Ascending aorta (tissue), 2 donors: Measurements from ENCODE around the gene CCNJL. TPM values are rescaled to one million over a fixed set of nuclear protein-coding genes. Genes with fewer than 3 reads are reported as not detected.

Experiments
- DNase-seq, 2 donors: peaks; one replicate each; pipeline ENCODE4 v3.0.0-alpha.2; 2019; ENCODE audit warnings: low spot score in 2 of 2
- H3K27ac ChIP-seq, 2 donors: fragments of 200-600 bp; sonication (generic); one replicate each; pipeline ENCODE4 v1.5.1; 2016 to 2017; ENCODE audit warnings: mild to moderate bottlenecking in 1 of 2
- H3K27me3 ChIP-seq: fragments of 200-600 bp; sonication (generic); one replicate; pipeline ENCODE4 v1.5.1; 2017
- H3K36me3 ChIP-seq, 2 donors: fragments of 200-600 bp; sonication (generic); one replicate each; pipeline ENCODE4 v1.5.1; 2016
- H3K4me1 ChIP-seq, 2 donors: fragments of 200-600 bp; sonication (generic); one replicate each; pipeline ENCODE4 v1.5.1; 2016 to 2017; ENCODE audit warnings: mild to moderate bottlenecking in 1 of 2
- H3K4me3 ChIP-seq, 2 donors: fragments of 200-600 bp; sonication (generic); one replicate each; pipeline ENCODE4 v1.5.1; 2016 to 2017; ENCODE audit warnings: mild to moderate bottlenecking in 1 of 2
- H3K9me3 ChIP-seq, 2 donors: fragments of 200-600 bp; sonication (generic); one replicate each; pipeline ENCODE4 v1.5.1; 2016
- intact Hi-C: fragments of 100-400 bp; cut with DNase I; formaldehyde crosslinking; loops from one replicate; pipeline ENCODE4 v1.15.1; 2023
- total RNA-seq: library from RNA; depleted of rRNA; stranded (reverse); fragments of >200 nt; gene quantifications from one replicate; pipeline ENCODE4 v1.1.0, GENCODE V29; 2016
- TF ChIP-seq, protein P1 (sequence below), 3 experiments: fragments of 200-600 bp in 2 of 3; fragments of 450-650 bp in 1 of 3; sonication (generic) in 2 of 3; IDR thresholded peaks; one replicate each; pipeline ENCODE4 v1.5.1; 2016 to 2019; ENCODE audit warnings: antibody characterized with exemption in 3 of 3, mild to moderate bottlenecking in 1 of 3, moderate library complexity in 1 of 3

Gene CCNJL
- total RNA-seq, 1 donor from 2014 or later = not detected

DNA sequence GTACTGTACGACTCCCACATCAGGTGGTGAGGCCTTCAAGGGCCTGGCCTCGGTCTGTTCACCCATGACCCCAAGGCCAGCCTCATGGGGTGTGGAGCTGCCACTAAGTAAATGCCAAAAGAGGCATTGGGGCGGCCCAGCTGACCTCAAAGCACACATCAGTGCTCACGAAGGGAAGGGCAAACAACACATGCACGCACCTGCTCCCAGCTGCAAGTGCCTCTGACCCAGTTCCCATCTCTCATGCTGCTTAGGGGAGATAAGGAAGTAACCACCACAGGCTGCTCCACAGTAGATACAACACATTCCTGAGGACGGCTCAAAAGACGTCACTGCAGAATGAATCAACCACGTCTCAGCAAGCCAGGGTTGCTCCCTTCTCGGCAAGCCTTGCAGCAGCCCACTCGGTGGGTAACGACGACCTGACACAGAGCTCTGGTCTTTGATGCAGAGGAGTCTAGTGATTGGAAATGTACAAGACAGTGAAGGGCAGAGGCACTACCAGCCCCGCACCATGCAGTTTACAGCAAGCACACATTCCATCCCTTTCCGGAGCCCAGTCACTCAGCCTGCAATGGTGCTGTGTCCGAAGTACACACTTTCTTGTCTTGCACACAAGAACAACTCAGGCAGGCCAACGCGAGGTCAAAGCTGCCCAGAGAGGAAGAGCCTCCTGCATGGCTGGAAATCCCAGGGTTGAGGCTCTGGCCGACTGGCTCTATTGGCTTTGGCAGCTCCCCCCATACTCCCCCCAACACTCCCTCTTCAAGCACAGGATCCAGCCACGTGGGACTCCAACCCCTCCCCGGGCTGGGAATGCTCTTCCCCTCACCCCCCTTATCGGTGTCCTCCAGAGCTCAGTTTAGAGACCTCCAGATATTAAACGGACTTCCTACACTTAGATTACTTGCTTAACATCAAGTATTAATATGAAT, 51.2 kb downstream of the CCNJL start:
- Histone ChIP-seq H3K27me3 (no peaks in the 10 kb centered on the region), H3K36me3 (no peaks in the 10 kb centered on the region), H3K4me3 (no peak overlapping the region), H3K27ac (no peak overlapping the region), H3K4me1 (no peaks in the 10 kb centered on the region), H3K9me3 (no peaks in the 10 kb centered on the region)
- DNase-seq = no peak
- TF ChIP-seq, protein P1, sequence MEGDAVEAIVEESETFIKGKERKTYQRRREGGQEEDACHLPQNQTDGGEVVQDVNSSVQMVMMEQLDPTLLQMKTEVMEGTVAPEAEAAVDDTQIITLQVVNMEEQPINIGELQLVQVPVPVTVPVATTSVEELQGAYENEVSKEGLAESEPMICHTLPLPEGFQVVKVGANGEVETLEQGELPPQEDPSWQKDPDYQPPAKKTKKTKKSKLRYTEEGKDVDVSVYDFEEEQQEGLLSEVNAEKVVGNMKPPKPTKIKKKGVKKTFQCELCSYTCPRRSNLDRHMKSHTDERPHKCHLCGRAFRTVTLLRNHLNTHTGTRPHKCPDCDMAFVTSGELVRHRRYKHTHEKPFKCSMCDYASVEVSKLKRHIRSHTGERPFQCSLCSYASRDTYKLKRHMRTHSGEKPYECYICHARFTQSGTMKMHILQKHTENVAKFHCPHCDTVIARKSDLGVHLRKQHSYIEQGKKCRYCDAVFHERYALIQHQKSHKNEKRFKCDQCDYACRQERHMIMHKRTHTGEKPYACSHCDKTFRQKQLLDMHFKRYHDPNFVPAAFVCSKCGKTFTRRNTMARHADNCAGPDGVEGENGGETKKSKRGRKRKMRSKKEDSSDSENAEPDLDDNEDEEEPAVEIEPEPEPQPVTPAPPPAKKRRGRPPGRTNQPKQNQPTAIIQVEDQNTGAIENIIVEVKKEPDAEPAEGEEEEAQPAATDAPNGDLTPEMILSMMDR (IDR thresholded peaks at IDR 0.05) = no peak
- intact Hi-C loops = no loop called here

DNA sequence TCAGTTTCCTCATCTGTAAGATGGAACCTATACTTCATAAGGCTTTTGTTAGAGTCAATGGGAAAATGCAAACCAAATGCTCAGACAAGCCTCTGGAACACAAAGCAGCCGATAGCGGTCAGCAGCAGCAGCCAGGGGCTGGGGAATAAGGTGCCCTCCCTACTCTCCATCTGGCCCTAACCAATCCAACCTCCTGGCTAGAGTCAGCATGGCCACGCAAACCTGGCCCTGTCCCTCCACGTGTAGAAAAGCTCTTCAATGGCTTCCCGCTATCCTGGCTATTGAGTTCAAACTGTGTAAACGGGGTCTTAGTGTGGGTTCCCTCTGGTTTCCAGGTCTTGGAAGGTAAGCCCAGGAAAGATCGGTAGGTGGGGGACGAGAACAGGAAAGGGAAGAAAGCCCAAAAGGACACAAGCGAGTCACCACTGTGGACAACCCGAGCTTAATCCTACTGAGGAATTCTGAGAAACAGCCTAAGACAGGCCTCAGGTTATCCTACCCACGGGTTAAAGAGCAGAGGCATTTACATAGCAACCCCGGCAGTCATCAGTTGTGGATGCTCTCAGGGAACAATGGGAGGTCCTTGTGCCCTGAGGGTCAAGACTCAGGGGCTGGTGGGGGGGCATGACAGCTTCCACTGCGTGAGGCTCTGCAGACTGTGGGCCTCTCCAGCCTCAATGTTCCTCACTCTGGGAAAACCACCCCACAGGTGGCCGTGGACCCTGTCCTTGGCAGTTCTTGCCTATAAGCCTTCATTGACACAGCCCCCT, 52.2 kb downstream of the CCNJL start:
- H3K36me3 ChIP-seq = no peaks in the 10 kb centered on the region
- no peaks in the 10 kb centered on the region for H3K27me3 ChIP-seq
- no peak overlapping the region for H3K4me3 ChIP-seq
- H3K9me3 ChIP-seq = no peaks in the 10 kb centered on the region
- H3K27ac ChIP-seq = no peak overlapping the region
- no peak for DNase-seq
- intact Hi-C loops = no loop called here
- TF ChIP-seq, protein P1 (IDR thresholded peaks at IDR 0.05) = no peak
- H3K4me1 ChIP-seq = no peaks in the 10 kb centered on the region

DNA sequence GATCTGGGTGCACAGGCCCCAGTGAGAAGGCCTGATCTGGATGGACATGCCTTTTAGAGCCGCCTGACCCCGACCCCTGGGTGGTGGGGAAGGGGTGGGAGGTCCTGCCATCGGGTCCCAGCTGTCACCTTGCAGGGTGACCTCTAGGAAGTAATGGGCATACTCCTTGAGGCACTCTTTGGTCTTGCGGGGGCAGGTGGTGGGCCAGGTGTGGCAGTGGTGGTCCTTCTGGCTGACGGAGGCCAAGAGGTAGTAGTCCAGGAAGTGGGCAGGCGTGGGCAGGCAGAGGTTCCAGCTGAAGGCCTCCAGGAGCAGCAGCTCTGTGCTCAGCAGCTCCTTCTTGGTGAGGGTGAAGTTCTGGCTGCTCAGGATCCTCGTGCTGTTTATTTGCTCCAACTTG, 53.0 kb downstream of the CCNJL start:
- TF ChIP-seq, protein P1 (IDR thresholded peaks at IDR 0.05) = no peak

DNA sequence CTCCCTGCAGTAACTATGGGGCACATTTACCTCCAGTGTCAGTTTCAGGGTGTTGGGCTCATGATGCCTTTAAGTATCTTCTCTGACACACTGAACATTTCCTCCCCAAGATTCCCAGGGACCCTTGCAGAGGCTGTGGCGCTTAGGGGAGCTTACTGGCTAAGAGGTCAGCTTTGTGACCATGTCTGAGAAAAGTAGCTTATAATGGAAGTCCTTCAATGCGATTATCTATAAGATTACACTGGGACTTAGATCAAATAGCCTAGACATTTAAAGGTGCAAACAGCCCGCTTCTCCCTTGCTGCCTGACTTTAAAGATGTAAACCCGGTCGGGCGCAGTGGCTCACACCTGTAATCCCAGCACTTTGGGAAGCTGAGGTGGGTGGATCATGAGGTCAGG, 57.7 kb downstream of the CCNJL start:
- intact Hi-C loops = no loop called here
- no peak for DNase-seq
- H3K4me3 ChIP-seq = no peak overlapping the region
- no peaks in the 10 kb centered on the region for H3K4me1 ChIP-seq
- H3K9me3 ChIP-seq = no peaks in the 10 kb centered on the region
- TF ChIP-seq, protein P1 (IDR thresholded peaks at IDR 0.05) = no peak
- H3K27me3 ChIP-seq = no peaks in the 10 kb centered on the region
- no peaks in the 10 kb centered on the region for H3K36me3 ChIP-seq
- H3K27ac ChIP-seq = no peak overlapping the region

More for the DNA sequence above, 53.0 kb downstream of the CCNJL start:
- Histone ChIP-seq H3K9me3 (no peaks in the 10 kb centered on the region), H3K4me1 (no peaks in the 10 kb centered on the region), H3K27me3 (no peaks in the 10 kb centered on the region), H3K27ac (no peak overlapping the region), H3K4me3 (no peak overlapping the region), H3K36me3 (no peaks in the 10 kb centered on the region)
- intact Hi-C loops = no loop called here
- no peak for DNase-seq

DNA sequence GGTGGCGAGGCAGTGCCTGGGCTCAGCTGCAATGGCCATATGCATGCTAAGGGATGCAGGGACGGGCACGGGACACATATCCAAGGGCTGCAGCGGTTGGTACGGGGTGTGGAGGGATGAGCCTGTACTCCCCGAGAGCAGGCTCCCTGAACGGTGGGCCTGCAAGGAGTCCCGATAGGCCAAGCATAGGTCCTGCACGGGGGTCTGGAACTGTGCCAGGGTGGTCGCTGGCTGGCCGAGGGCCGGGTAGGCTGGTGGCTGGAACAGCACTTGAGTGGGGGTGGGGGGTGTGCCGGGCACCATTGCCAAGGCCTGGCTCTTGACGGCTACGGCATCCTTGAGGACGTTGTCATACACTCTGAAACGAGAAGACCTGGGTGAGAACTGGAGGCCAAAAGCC, 58.9 kb downstream of the CCNJL start:
- H3K36me3 ChIP-seq = no peaks in the 10 kb centered on the region
- no peak for DNase-seq
- TF ChIP-seq, protein P1 (IDR thresholded peaks at IDR 0.05) = no peak
- H3K27ac ChIP-seq = no peak overlapping the region
- no peaks in the 10 kb centered on the region for H3K4me1 ChIP-seq
- intact Hi-C loops = no loop called here
- H3K4me3 ChIP-seq = no peak overlapping the region
- no peaks in the 10 kb centered on the region for H3K9me3 ChIP-seq
- H3K27me3 ChIP-seq = no peaks in the 10 kb centered on the region
